Measurements from ENCODE around the gene PLXDC2.
"Not testable (repeated sequence)": the region's sequence is repeated elsewhere in the genome, so short reads cannot be mapped to it uniquely, and the experiment has no call there.

Gene PLXDC2

GRCh38 chr10:19987931-19988330 is 171.7 kb downstream of the PLXDC2 start:
- DNase-seq = no peak

- no peak for DNase-seq
Observed at GRCh38 chr10:19993714-19994315, 177.6 kb downstream of the PLXDC2 start.

GRCh38 chr10:19998482-19998881 is 182.2 kb downstream of the PLXDC2 start:
- DNase-seq = no peak

GRCh38 chr10:19999431-19999830 is 183.2 kb downstream of the PLXDC2 start:
- no peak for DNase-seq

- not testable (repeated sequence) for DNase-seq
Observed at GRCh38 chr10:20002026-20002425, 185.8 kb downstream of the PLXDC2 start.

GRCh38 chr10:20002657-20003056 is 186.4 kb downstream of the PLXDC2 start:
- no peak for DNase-seq

GRCh38 chr10:20004087-20004523 is 187.9 kb downstream of the PLXDC2 start:
- no peak for DNase-seq

- no peak for DNase-seq
Observed at GRCh38 chr10:20005638-20006037, 189.4 kb downstream of the PLXDC2 start.

GRCh38 chr10:20006169-20006870 is 190.1 kb downstream of the PLXDC2 start:
- no peak for DNase-seq

GRCh38 chr10:20007426-20007825 is 191.2 kb downstream of the PLXDC2 start:
- no peak for DNase-seq

- no peak for DNase-seq
Observed at GRCh38 chr10:20013991-20014750, 197.9 kb downstream of the PLXDC2 start.

- no peak for DNase-seq
Observed at GRCh38 chr10:20017961-20018360, 201.7 kb downstream of the PLXDC2 start.

GRCh38 chr10:20020677-20021076 is 204.4 kb downstream of the PLXDC2 start:
- no peak for DNase-seq

GRCh38 chr10:20029523-20029922 is 213.3 kb downstream of the PLXDC2 start:
- no peak for DNase-seq

GRCh38 chr10:20033476-20033875 is 217.2 kb downstream of the PLXDC2 start:
- DNase-seq = no peak

- DNase-seq = no peak
Observed at GRCh38 chr10:20034732-20035131, 218.5 kb downstream of the PLXDC2 start.

- no peak for DNase-seq
Observed at GRCh38 chr10:20040012-20040411, 223.8 kb downstream of the PLXDC2 start.

GRCh38 chr10:20041931-20042330 is 225.7 kb downstream of the PLXDC2 start:
- DNase-seq = no peak

GRCh38 chr10:20045100-20045499 is 228.9 kb downstream of the PLXDC2 start:
- not testable (repeated sequence) for DNase-seq

GRCh38 chr10:20048161-20048560 is 231.9 kb downstream of the PLXDC2 start:
- no peak for DNase-seq

- no peak for DNase-seq
Observed at GRCh38 chr10:20058135-20058534, 241.9 kb downstream of the PLXDC2 start.

- DNase-seq = no peak
Observed at GRCh38 chr10:20059084-20059835, 243.0 kb downstream of the PLXDC2 start.

- DNase-seq = no peak
Observed at GRCh38 chr10:20065814-20066213, 249.6 kb downstream of the PLXDC2 start.
